Kidney epithelial cell (primary cell): ENCODE data around the gene PHF12. TPM values are rescaled to one million over a fixed set of nuclear protein-coding genes. Genes with fewer than 3 reads are reported as not detected.

ENCODE experiments used
- DNase-seq: peaks from one replicate; pipeline ENCODE4 v3.0.0-alpha.2; 2010; ENCODE audit warnings: low read depth
- H3K27me3 ChIP-seq: 2 replicates; pipeline ENCODE4 v1.6.0; 2011; ENCODE audit warnings: low read length; ENCODE audit not compliant: control insufficient read depth, insufficient read depth
- H3K36me3 ChIP-seq: 2 replicates; pipeline ENCODE4 v1.5.1; 2011; ENCODE audit warnings: low read length; ENCODE audit not compliant: control insufficient read depth, insufficient read depth
- H3K4me3 ChIP-seq: 2 replicates; pipeline ENCODE4 v1.5.1; 2011; ENCODE audit warnings: low read depth, mild to moderate bottlenecking, control low read depth, low read length
- total RNA-seq: library from RNA; depleted of rRNA; stranded (reverse); fragments of >200 nt; gene quantifications from 2 replicates; pipeline ENCODE4 v1.2.3, GENCODE V29; 2015
- TF ChIP-seq, protein P1 (sequence below): IDR thresholded peaks from 2 replicates; pipeline ENCODE4 v1.5.1; 2011; ENCODE audit warnings: mild to moderate bottlenecking, moderate library complexity, low read length, control low read depth, inconsistent platforms; ENCODE audit not compliant: insufficient read depth, poor library complexity, severe bottlenecking

The PHF12 gene
- total RNA-seq, 1 donor from 2014 or later, result 19.6 TPM

DNA sequence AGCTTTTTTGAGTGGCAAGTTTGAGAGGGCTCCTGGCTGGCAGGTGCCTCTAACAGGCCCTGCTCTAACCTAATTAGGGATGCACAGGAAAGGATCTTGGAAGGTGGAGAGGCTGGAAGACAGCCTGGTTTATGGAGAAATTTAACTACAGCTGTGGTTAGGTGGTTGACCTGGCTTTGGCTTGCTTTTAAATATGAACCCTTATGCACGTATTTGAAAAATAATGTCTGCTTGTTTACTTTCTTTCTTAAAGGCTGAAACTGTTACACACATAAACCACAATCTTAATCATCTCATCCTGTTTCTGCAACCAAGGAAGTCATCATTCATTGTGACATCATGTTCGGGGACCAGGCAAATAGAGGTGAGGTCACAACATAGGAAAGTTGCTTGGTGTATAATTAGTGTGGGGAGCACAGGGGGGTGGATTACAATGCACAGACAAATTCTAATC is 25.4 kb downstream of the PHF12 start:
- H3K27me3 ChIP-seq, result no peaks in the 10 kb centered on the region
- TF ChIP-seq, protein P1, sequence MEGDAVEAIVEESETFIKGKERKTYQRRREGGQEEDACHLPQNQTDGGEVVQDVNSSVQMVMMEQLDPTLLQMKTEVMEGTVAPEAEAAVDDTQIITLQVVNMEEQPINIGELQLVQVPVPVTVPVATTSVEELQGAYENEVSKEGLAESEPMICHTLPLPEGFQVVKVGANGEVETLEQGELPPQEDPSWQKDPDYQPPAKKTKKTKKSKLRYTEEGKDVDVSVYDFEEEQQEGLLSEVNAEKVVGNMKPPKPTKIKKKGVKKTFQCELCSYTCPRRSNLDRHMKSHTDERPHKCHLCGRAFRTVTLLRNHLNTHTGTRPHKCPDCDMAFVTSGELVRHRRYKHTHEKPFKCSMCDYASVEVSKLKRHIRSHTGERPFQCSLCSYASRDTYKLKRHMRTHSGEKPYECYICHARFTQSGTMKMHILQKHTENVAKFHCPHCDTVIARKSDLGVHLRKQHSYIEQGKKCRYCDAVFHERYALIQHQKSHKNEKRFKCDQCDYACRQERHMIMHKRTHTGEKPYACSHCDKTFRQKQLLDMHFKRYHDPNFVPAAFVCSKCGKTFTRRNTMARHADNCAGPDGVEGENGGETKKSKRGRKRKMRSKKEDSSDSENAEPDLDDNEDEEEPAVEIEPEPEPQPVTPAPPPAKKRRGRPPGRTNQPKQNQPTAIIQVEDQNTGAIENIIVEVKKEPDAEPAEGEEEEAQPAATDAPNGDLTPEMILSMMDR, result no peak
- DNase-seq, result peak; percentile 57
- no peak overlapping the region for H3K4me3 ChIP-seq
- peaks cover 6% of the 10 kb centered on the region for H3K36me3 ChIP-seq

DNA sequence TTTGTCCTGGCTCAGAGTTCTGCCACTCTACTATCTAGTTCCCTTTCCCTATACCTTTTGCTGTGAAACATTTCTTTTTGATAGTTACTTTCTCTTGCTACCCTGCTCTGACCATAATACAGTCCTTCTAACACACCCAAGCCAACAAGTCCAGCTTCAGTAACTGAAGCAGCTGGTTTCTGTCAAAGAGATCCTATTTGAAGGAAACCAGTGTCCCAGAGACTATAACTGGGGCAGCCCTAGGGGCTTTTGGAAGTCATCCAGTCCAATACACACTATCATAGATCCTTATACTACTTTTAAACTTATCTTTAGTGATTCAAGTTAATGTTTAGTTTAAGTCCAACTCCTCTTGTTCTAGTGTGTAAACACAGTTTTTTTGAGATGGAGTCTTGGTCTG is 31.1 kb downstream of the PHF12 start:
- no peak for DNase-seq
- H3K36me3 ChIP-seq, result peaks cover 9% of the 10 kb centered on the region
- H3K27me3 ChIP-seq, result no peaks in the 10 kb centered on the region
- no peak overlapping the region for H3K4me3 ChIP-seq
- TF ChIP-seq, protein P1, result no peak

DNA sequence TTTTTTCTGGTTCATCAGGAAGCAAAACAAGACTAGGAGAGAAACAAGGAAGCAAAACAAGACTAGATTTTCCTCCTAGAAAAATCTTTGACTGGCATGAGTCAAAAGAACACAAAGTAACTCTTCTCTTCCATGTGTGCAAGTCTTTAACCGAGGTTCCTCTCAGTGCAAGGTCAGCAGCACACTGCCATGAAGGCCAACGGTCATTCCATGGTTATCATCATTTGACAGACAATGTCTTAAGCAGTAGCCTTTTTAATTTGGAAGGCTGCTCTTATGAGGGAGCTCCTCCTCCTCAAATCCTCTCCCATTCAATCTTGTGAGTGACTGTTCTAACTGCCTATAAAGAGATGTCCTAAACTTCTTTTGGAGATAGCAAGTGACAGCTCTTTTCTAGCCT is 33.0 kb downstream of the PHF12 start:
- peaks cover 3% of the 10 kb centered on the region for H3K36me3 ChIP-seq
- TF ChIP-seq, protein P1, result no peak
- H3K27me3 ChIP-seq, result no peaks in the 10 kb centered on the region
- no peak overlapping the region for H3K4me3 ChIP-seq
- DNase-seq, result no peak

DNA sequence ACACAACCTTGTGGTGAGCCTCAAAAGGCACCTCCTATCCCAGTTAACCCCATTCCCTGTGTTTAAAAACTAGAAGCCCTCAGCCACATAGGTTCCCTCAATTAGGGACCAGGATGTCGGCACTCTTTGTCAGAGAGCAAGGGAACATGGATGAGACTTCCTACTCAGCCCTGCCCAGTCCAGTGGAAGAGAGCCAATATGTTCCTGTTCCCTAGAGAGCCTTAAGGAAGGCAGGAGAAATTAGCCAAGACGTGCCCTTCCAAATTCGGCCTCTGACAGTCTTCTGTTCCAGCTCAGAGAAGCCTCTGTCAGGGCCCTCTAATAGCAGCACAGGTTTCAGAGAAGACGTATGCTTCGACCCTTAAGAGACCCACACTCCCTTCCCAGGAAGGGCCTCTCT is 33.9 kb downstream of the PHF12 start:
- H3K36me3 ChIP-seq, result peaks cover 4% of the 10 kb centered on the region
- H3K4me3 ChIP-seq, result no peak overlapping the region
- TF ChIP-seq, protein P1, result no peak
- no peak for DNase-seq
- H3K27me3 ChIP-seq, result no peaks in the 10 kb centered on the region

DNA sequence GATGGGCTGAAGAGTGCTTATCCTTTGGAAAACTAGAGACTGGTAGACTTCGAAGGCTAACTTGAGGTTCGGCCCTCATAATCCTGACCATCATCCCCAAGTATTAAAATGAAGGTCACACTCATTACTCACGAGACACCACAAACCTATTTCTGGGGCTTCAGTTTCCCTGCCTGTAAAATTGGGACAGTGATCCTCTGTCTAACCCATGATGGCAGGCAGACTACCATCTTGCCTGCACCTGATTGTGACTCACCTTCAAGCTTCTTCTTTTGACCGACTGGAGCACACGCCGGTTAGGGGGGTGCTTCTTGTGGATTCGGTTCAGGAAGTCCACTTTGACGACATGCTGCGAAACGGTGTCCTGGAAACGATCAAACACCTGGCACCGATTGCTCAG is 34.3 kb downstream of the PHF12 start:
- no peak overlapping the region for H3K4me3 ChIP-seq
- no peaks in the 10 kb centered on the region for H3K27me3 ChIP-seq
- TF ChIP-seq, protein P1, result no peak
- no peak for DNase-seq
- H3K36me3 ChIP-seq, result peaks cover 4% of the 10 kb centered on the region

GRCh38 chr17:28916302-28916934 is 34.9 kb downstream of the PHF12 start:
- H3K4me3 ChIP-seq, result no peak overlapping the region
- TF ChIP-seq, protein P1, result peak; percentile 52
- DNase-seq, result no peak
- no peaks in the 10 kb centered on the region for H3K27me3 ChIP-seq
- H3K36me3 ChIP-seq, result peaks cover 5% of the 10 kb centered on the region
